DND-41 (cell line): ENCODE measurements around the gene NCOR2.

Experiments
- EZH2 ChIP-seq: IDR thresholded peaks from 3 replicates; pipeline ENCODE4 v1.6.1; 2012; ENCODE audit warnings: borderline replicate concordance, low read depth, mild to moderate bottlenecking, moderate library complexity, low read length, inconsistent platforms; ENCODE audit not compliant: severe bottlenecking
- TF ChIP-seq, protein P1 (sequence below): IDR thresholded peaks from 2 replicates; pipeline ENCODE4 v1.5.1; 2012; ENCODE audit warnings: borderline replicate concordance, low read length, moderate library complexity, mild to moderate bottlenecking; ENCODE audit not compliant: poor library complexity, severe bottlenecking; ENCODE audit errors: extremely low read depth

DNA sequence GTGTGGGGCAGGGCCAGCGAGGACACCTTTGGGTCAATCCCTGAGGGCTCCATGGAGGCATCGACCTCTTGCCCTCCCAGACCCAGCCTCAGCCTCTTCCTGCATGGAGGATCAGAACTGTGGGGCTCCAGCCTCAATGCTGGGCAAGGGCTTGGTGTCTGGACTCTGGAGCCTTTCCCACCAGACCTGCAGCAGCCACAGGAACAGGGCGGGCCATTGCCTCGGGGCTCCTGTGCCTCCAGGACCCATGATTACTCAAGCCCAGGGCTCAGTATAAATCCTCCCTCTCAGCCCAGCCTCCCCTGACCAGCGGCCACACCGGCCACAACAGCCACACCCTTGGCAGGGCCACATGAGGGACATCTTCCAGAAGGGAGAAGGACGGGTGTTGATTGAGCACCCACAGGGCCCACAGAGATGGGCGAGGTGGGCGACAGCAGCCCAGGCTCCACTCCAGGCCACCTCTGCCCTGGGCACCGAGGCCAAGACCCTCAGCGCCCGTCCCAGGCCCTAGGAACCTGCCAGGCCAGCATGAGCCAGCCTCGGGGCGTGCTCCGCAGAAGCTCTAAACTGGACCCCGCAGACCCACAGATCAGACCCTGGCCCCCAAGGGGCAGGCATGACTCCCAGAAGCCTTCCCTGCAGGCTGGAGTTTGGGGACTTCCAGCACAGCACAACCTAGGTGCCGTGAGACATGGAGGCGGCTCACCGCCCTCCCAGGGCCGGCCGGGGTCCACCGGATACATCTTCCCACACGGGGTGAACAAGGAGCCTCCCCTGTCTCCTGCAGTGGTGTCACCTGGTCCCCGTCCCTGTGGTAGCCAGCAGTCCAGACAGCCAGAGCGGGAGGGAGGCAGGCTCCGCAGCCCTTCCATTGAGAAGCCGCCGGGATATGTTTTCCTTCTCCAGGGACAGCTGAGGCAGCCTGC is 25.1 kb downstream of the NCOR2 start:
- TF ChIP-seq, protein P1, sequence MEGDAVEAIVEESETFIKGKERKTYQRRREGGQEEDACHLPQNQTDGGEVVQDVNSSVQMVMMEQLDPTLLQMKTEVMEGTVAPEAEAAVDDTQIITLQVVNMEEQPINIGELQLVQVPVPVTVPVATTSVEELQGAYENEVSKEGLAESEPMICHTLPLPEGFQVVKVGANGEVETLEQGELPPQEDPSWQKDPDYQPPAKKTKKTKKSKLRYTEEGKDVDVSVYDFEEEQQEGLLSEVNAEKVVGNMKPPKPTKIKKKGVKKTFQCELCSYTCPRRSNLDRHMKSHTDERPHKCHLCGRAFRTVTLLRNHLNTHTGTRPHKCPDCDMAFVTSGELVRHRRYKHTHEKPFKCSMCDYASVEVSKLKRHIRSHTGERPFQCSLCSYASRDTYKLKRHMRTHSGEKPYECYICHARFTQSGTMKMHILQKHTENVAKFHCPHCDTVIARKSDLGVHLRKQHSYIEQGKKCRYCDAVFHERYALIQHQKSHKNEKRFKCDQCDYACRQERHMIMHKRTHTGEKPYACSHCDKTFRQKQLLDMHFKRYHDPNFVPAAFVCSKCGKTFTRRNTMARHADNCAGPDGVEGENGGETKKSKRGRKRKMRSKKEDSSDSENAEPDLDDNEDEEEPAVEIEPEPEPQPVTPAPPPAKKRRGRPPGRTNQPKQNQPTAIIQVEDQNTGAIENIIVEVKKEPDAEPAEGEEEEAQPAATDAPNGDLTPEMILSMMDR, result no peak
- TF ChIP-seq EZH2, result no peak
